HepG2 (cell line): ENCODE results near the gene PIANP. TPM values are rescaled to one million over a fixed set of nuclear protein-coding genes. Genes with fewer than 3 reads are reported as not detected.
A peak's percentile ranks its signal among the peaks of the same experiment; 100 is the strongest.

Experiments used
- ATF7-NPFF ChIP-seq: sonication (generic); formaldehyde crosslinking; IDR thresholded peaks from 2 replicates; pipeline ENCODE4 v1.8.1; 2023; ENCODE audit warnings: mild to moderate bottlenecking, low read depth, missing genetic modification reagents, moderate library complexity
- FOXO1 ChIP-seq: sonication (generic); formaldehyde crosslinking; IDR thresholded peaks from 2 replicates; pipeline ENCODE4 v1.4.0; 2020; ENCODE audit warnings: missing genetic modification reagents
- ISL2 ChIP-seq: sonication (generic); formaldehyde crosslinking; IDR thresholded peaks from 2 replicates; pipeline ENCODE4 v1.5.0; 2020; ENCODE audit warnings: missing genetic modification reagents
- KDM6A ChIP-seq: IDR thresholded peaks from 2 replicates; pipeline ENCODE4 v1.6.1; 2016; ENCODE audit warnings: low read depth
- MZF1 ChIP-seq: sonication (generic); formaldehyde crosslinking; IDR thresholded peaks from 2 replicates; pipeline ENCODE4 v1.8.1; 2023; ENCODE audit warnings: mild to moderate bottlenecking, missing genetic modification reagents, borderline replicate concordance
- NCOA2 ChIP-seq: sonication (generic); formaldehyde crosslinking; IDR thresholded peaks from 2 replicates; pipeline ENCODE4 v1.8.0; 2022; ENCODE audit warnings: inconsistent platforms
- NFYB ChIP-seq: sonication (generic); formaldehyde crosslinking; IDR thresholded peaks from 2 replicates; pipeline ENCODE4 v1.4.0; 2020; ENCODE audit warnings: missing genetic modification reagents
- TFAP4 ChIP-seq: sonication (generic); IDR thresholded peaks from 2 replicates; pipeline ENCODE4 v1.6.1; 2016; ENCODE audit warnings: low read depth, borderline replicate concordance
- ZBTB42 ChIP-seq: sonication (generic); formaldehyde crosslinking; IDR thresholded peaks from 2 replicates; pipeline ENCODE4 v1.5.0; 2020; ENCODE audit warnings: mild to moderate bottlenecking, missing genetic modification reagents
- ZBTB43 ChIP-seq: sonication (generic); formaldehyde crosslinking; conservative IDR thresholded peaks from 2 replicates; pipeline ENCODE4 v1.4.0; 2020; ENCODE audit warnings: missing genetic modification reagents
- ZMAT5 ChIP-seq: sonication (generic); formaldehyde crosslinking; IDR thresholded peaks from 2 replicates; pipeline ENCODE4 v1.5.0; 2020; ENCODE audit warnings: mild to moderate bottlenecking, low read depth, missing genetic modification reagents, borderline replicate concordance
- ZMYM2 ChIP-seq: sonication (generic); formaldehyde crosslinking; IDR thresholded peaks from 2 replicates; pipeline ENCODE4 v1.8.0; 2022; ENCODE audit warnings: mild to moderate bottlenecking, missing genetic modification reagents
- ZNF276 ChIP-seq: sonication (generic); formaldehyde crosslinking; IDR thresholded peaks from 2 replicates; pipeline ENCODE4 v1.4.0; 2020; ENCODE audit warnings: mild to moderate bottlenecking, low read depth, missing genetic modification reagents
- ZNF350 ChIP-seq: sonication (generic); formaldehyde crosslinking; IDR thresholded peaks from 2 replicates; pipeline ENCODE4 v1.4.0; 2020; ENCODE audit warnings: mild to moderate bottlenecking, low read depth, missing genetic modification reagents, borderline replicate concordance
- ZNF414 ChIP-seq: sonication (generic); formaldehyde crosslinking; IDR thresholded peaks from 2 replicates; pipeline ENCODE4 v1.5.0; 2020; ENCODE audit warnings: missing genetic modification reagents
- ZNF570 ChIP-seq: sonication (generic); formaldehyde crosslinking; IDR thresholded peaks from 2 replicates; pipeline ENCODE4 v1.4.0; 2020; ENCODE audit warnings: mild to moderate bottlenecking, missing genetic modification reagents, borderline replicate concordance
- ZNF597 ChIP-seq: sonication (generic); formaldehyde crosslinking; IDR thresholded peaks from 2 replicates; pipeline ENCODE4 v1.5.0; 2020; ENCODE audit warnings: missing genetic modification reagents
- ZNF781 ChIP-seq: sonication (generic); formaldehyde crosslinking; IDR thresholded peaks from 2 replicates; pipeline ENCODE4 v1.5.1; 2020; ENCODE audit warnings: borderline replicate concordance, mild to moderate bottlenecking, missing genetic modification reagents; ENCODE audit errors: not compliant biosample characterization
- ZNF792 ChIP-seq: IDR thresholded peaks from 2 replicates; pipeline ENCODE4 v1.6.1; 2016
- ZSCAN22 ChIP-seq: sonication (generic); formaldehyde crosslinking; IDR thresholded peaks from 2 replicates; pipeline ENCODE4 v1.4.0; 2020; ENCODE audit warnings: mild to moderate bottlenecking, missing genetic modification reagents
- polyA plus RNA-seq, 8 experiments: library from polyadenylated mRNA; depleted of rRNA in 3 of 8; stranded (reverse) in 7 of 8; unstranded in 1 of 8; fragments of >200 nt; fragmentation: Illumina TruSeq in 4 of 8; extraction: Trizol in 4 of 8; gene quantifications; 2 replicates each; pipeline versions ENCODE4 v1.2.1 to v1.2.3, GENCODE V29; 2011 to 2016; ENCODE audit warnings: low read depth in 4 of 8, missing spikeins in 1 of 8, mixed read lengths in 1 of 8; ENCODE audit not compliant: insufficient read depth in 1 of 8
- total RNA-seq, 5 experiments: library from RNA; depleted of rRNA; stranded (reverse); fragments of >200 nt; fragmentation: Illumina TruSeq; extraction: Trizol; gene quantifications; 2 replicates each; pipeline ENCODE4 v1.2.3, GENCODE V29; 2016; ENCODE audit warnings: low read depth in 1 of 5

The PIANP gene
- total and polyA plus RNA-seq, 2 of the 13 experiments (the other 11 are each of a cell fraction or from before 2014, with no cell fraction given) = not detected

GRCh38 chr12:6723607-6724408 is 23.2 kb upstream of the PIANP start, which contains the start of gene COPS7A (continued):
- no peak; the same call in 1 of the 2 replicates for TF ChIP-seq FOXO1
- TF ChIP-seq TFAP4 = peak; percentile 100
- no peak for TF ChIP-seq ZNF597
- TF ChIP-seq NCOA2 (CRISPR knock-in tag) = no peak; the same call in 1 of the 2 replicates
- no peak for TF ChIP-seq ZBTB42
- TF ChIP-seq ZBTB43 (CRISPR knock-in tag) = peak; percentile 68
- TF ChIP-seq NFYB (CRISPR knock-in tag) = peak; percentile 80
- TF ChIP-seq ZNF350 (CRISPR knock-in tag) = peak; percentile 93
- TF ChIP-seq ZNF781 (CRISPR knock-in tag) = peak; percentile 94
- peak; percentile 74; the same call in 1 of the 2 replicates for TF ChIP-seq MZF1
- peak; percentile 97 for TF ChIP-seq ATF7-NPFF (CRISPR knock-in tag)
- TF ChIP-seq ZNF570 (CRISPR knock-in tag) = 0 out of 2 replicates have a peak, but pooled peaks have one; percentile 82
- peak; percentile 58 for TF ChIP-seq ISL2 (CRISPR knock-in tag)
- no peak for TF ChIP-seq ZMAT5 (CRISPR knock-in tag)
- peak; percentile 67; the same call in 1 of the 2 replicates for TF ChIP-seq ZMYM2 (CRISPR knock-in tag)
- TF ChIP-seq ZNF414 (CRISPR knock-in tag) = no peak; the same call in 1 of the 2 replicates
- TF ChIP-seq ZNF792 (CRISPR knock-in tag) = peak; percentile 82
- TF ChIP-seq ZNF276 (CRISPR knock-in tag) = peak; percentile 83; the same call in 1 of the 2 replicates
- no peak for TF ChIP-seq KDM6A (CRISPR knock-in tag)
- peak; percentile 50; the same call in 1 of the 2 replicates for TF ChIP-seq ZSCAN22 (CRISPR knock-in tag)
